ENCODE results near the gene SLC25A20.
"Not testable (repeated sequence)": the region's sequence is repeated elsewhere in the genome, so short reads cannot be mapped to it uniquely, and the experiment has no call there.

SLC25A20 gene

GRCh38 chr3:48915296-48915695 is 16.6 kb upstream of the SLC25A20 start:
- Histone ChIP-seq H3F3A (ENCODE audit: insufficient read depth, low read length) (no peaks in the 10 kb centered on the region), H3K36me3 (ENCODE audit: insufficient read depth, low read length) (no peaks in the 10 kb centered on the region), H3K9me3 (ENCODE audit: low read length) (no peaks in the 10 kb centered on the region), H4K20me1 (ENCODE audit: insufficient read depth, low read length) (no peaks in the 10 kb centered on the region), H3K4me2 (ENCODE audit: low read length) (no peak overlapping the region), H3K9ac (ENCODE audit: low read length) (no peak overlapping the region), H3K9me2 (ENCODE audit: low read depth, low read length) (no peaks in the 10 kb centered on the region), H3K27me3 (ENCODE audit: insufficient read depth, low read length) (no peaks in the 10 kb centered on the region), H2AFZ (ENCODE audit: low read length) (no peak overlapping the region), H3K4me3 (ENCODE audit: low read depth, low read length, poor library complexity, severe bottlenecking) (no peak overlapping the region), H3K27ac (ENCODE audit: low read depth, low read length, poor library complexity, severe bottlenecking) (no peak overlapping the region), H3K79me2 (ENCODE audit: insufficient read depth, low read length) (peaks cover 11% of the 10 kb centered on the region), H3K4me1 (ENCODE audit: insufficient read depth, low read length, severe bottlenecking) (peaks cover 7% of the 10 kb centered on the region)
- no peak for TF ChIP-seq EZH2 (IDR thresholded peaks at IDR 0.05; ENCODE audit: borderline replicate concordance, low read length)
- no peak for TF ChIP-seq CTCF (IDR thresholded peaks at IDR 0.05; ENCODE audit: low read length)

GRCh38 chr3:48907026-48907425 is 8.3 kb upstream of the SLC25A20 start:
- not testable (repeated sequence) for H3K4me3 ChIP-seq (ENCODE audit: low read depth, low read length, poor library complexity, severe bottlenecking); H3K27ac ChIP-seq (ENCODE audit: low read depth, low read length, poor library complexity, severe bottlenecking); H3K9me2 ChIP-seq (ENCODE audit: low read depth, low read length); H4K20me1 ChIP-seq (ENCODE audit: insufficient read depth, low read length); H3K4me2 ChIP-seq (ENCODE audit: low read length); H3K9ac ChIP-seq (ENCODE audit: low read length); H3K9me3 ChIP-seq (ENCODE audit: low read length); H3K27me3 ChIP-seq (ENCODE audit: insufficient read depth, low read length); H3K79me2 ChIP-seq (ENCODE audit: insufficient read depth, low read length); H2AFZ ChIP-seq (ENCODE audit: low read length); H3K36me3 ChIP-seq (ENCODE audit: insufficient read depth, low read length); H3F3A ChIP-seq (ENCODE audit: insufficient read depth, low read length)
- H3K4me1 ChIP-seq (ENCODE audit: insufficient read depth, low read length, severe bottlenecking) = peaks cover 14% of the 10 kb centered on the region

GRCh38 chr3:48899273-48899672 is 591 bp upstream of the SLC25A20 start:
- Histone ChIP-seq H3K4me3 (ENCODE audit: low read depth, low read length, poor library complexity, severe bottlenecking) (peak overlapping the region; percentile 79), H3F3A (ENCODE audit: insufficient read depth, low read length) (peaks cover 6% of the 10 kb centered on the region), H3K4me1 (ENCODE audit: insufficient read depth, low read length, severe bottlenecking) (peaks cover 36% of the 10 kb centered on the region), H3K27ac (ENCODE audit: low read depth, low read length, poor library complexity, severe bottlenecking) (peak overlapping the region; percentile 88), H3K4me2 (ENCODE audit: low read length) (peak overlapping the region; percentile 19), H3K9me3 (ENCODE audit: low read length) (no peaks in the 10 kb centered on the region), H3K9me2 (ENCODE audit: low read depth, low read length) (no peaks in the 10 kb centered on the region), H3K36me3 (ENCODE audit: insufficient read depth, low read length) (no peaks in the 10 kb centered on the region), H3K79me2 (ENCODE audit: insufficient read depth, low read length) (no peaks in the 10 kb centered on the region), H2AFZ (ENCODE audit: low read length) (peak overlapping the region; percentile 23; the same call in 1 of the 2 replicates), H4K20me1 (ENCODE audit: insufficient read depth, low read length) (no peaks in the 10 kb centered on the region), H3K27me3 (ENCODE audit: insufficient read depth, low read length) (no peaks in the 10 kb centered on the region), H3K9ac (ENCODE audit: low read length) (peak overlapping the region; percentile 29; the same call in 1 of the 2 replicates)
- no peak for TF ChIP-seq EZH2 (IDR thresholded peaks at IDR 0.05; ENCODE audit: borderline replicate concordance, low read length)
- no peak for TF ChIP-seq CTCF (IDR thresholded peaks at IDR 0.05; ENCODE audit: low read length)

All from OCI-LY1 (cell line).